IPS-NIHi7 (cell line): ENCODE data around the gene WRAP73.
A peak's percentile ranks its signal among the peaks of the same experiment; 100 is the strongest.

Experiments used
- DNase-seq: peaks from one replicate; pipeline ENCODE4 v3.0.0; 2012; ENCODE audit warnings: mixed read lengths; ENCODE audit errors: extremely low spot score

WRAP73 gene, protein sequence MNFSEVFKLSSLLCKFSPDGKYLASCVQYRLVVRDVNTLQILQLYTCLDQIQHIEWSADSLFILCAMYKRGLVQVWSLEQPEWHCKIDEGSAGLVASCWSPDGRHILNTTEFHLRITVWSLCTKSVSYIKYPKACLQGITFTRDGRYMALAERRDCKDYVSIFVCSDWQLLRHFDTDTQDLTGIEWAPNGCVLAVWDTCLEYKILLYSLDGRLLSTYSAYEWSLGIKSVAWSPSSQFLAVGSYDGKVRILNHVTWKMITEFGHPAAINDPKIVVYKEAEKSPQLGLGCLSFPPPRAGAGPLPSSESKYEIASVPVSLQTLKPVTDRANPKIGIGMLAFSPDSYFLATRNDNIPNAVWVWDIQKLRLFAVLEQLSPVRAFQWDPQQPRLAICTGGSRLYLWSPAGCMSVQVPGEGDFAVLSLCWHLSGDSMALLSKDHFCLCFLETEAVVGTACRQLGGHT

DNA sequence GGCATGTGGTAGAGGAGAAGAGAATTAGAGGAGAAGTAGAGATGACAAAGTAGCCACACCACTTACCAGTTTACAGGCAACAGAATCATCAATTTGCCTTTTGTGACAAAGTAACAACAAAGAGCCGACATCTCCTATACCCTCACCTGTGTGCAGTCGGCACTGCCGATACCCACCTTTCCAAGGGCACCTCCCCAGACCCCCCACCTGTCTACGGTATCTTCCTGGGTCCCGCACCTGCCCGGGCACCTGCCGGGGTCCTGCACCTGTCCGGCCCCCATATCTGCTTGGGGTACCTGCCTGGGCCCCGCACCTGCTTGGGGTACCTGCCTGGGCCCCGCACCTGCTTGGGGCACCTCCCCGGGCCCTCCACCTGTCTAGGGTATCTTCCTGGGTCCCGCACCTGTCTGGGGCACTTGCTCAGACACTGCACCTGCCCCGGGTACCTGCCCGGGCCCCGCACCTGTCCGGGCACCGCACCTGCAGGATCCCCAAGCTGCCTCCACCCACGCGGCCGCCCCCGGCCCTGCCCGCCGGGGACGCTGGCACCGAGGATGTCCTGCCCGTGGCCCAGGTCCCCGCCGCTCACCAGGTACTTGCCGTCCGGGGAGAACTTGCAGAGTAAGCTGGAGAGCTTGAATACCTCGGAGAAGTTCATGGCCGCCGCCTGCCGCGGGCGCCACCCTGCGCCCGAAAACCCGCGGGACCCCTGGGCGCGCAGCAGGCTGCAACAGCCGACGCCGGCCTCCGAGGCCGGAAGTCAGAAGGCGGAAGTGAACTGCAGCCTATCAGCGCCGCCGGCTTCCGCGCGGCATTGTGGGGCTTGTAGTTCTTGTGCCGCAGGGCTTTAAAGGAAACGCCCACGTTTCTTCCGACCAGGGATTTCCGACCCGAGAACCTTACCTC is at the start of gene WRAP73:
Gene WRAP73 (minus strand): TSS at position 762 of the 906 bp plus-strand sequence. CDS start 104 bp downstream, at position 658.
- DNase-seq = peak; percentile 93

DNA sequence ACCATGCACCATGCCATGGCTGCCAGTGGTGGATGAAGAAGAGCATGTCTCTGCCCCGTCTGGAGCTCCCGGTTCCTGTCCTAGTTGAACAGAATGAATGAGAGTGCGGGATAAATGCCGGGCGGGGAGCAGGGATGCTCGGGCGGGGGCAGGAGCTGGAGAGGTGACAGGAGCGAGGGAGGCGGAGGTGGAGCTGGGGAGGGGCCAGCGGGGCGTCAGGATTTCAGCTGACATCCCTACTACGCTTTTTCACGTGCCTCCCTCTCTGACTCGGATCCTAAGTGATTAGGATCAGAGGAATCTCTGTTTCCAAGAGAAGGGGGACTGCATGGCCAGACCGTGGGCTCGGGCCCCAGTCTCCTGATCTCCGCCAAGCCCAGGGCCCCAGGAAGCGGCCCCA is 49.7 kb upstream of the WRAP73 start:
- no peak for DNase-seq

DNA sequence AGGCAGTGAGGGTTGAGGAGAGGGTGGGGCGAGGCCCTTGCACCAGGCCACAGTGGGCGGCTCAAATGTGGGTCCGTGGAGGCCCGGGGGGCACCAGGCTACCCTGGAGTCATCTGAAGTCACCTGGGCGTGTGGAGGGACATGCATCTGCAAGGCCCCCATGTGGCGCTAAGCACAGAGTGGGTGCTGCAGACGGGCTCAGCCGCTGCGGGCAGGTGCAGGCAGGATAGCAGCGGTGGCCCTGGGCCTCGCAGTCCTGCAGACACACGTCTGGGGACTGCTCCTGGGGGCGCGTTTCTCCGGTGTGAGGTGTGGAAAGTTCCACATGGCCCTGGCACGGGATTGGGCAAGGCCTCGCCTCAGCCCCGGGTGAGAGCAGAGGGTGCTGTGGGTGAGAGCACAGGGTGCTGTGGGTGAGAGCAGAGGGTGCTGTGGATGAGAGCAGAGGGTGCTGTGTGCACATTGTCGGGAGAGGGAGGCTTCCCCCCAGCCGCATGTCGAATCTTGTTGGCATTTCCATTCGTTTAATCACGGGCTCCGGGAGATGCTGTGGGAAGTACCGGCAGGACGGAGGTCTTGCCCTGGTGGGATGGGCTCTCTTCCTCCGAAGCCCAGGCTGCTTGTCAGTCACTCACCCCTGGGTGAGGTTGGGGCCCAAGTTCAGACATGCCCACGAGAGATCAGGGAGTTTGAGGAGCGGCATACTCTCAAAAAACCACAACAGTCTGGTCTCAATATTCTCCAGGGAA is 48.9 kb upstream of the WRAP73 start:
- no peak for DNase-seq

DNA sequence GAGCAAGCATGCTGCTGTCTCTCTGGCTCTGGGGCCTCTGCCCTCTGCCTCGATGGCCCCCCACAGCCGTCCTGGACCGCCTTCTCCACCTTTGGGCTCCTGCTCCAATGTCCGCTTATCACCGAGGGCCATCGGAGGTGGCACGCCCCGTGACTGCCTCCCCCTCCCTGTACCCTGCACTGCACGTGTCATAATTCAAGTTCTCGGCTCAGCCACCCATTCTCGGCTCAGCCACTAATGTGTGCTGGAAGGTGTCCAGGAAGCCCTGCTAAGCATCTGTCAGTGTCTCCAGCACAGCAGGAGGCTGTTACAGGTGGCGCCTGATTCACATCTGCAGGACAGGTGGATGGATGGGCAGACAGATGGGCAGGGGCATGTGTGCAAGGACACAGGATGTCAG is 47.9 kb upstream of the WRAP73 start:
- no peak for DNase-seq

DNA sequence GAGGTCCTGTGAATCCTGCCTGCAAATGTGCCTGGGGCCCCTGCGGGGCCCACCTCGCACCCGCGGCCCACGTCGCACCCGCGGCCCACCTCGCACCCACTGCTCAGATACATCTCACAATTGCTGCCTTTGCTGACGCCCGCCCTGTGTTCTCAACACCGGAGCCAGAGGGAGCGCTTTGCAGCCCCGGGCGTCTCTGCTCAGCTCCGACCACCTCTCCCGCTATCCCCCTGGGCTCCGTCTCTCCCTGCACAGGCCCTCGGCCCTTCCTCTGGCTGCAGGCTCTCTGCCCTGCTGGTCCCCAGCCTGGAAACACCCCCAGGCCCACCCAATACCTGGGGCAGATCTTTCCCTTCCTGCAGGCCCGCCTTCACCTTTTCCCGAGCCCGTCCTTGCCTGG is 47.2 kb upstream of the WRAP73 start:
- DNase-seq = no peak

DNA sequence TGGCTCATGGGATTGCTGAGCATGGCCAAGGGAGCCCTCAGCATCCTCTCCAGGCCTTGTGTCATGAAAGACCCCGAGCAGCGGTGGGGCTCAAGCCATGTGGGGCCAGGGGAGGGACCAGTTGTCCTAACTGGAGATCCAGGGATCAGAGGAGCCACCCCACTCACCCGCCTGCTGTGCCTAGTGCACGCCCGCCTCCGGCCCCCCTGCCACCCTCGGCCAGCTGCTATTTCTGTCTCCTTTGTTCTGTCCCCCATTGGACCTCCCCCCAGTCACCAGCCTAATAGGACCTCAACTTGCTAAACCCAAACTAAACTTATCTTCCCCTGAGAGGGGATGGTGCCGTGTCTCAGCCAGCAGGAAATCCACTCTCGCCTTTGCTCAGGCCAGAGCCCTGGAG is 46.8 kb upstream of the WRAP73 start:
- DNase-seq = no peak

DNA sequence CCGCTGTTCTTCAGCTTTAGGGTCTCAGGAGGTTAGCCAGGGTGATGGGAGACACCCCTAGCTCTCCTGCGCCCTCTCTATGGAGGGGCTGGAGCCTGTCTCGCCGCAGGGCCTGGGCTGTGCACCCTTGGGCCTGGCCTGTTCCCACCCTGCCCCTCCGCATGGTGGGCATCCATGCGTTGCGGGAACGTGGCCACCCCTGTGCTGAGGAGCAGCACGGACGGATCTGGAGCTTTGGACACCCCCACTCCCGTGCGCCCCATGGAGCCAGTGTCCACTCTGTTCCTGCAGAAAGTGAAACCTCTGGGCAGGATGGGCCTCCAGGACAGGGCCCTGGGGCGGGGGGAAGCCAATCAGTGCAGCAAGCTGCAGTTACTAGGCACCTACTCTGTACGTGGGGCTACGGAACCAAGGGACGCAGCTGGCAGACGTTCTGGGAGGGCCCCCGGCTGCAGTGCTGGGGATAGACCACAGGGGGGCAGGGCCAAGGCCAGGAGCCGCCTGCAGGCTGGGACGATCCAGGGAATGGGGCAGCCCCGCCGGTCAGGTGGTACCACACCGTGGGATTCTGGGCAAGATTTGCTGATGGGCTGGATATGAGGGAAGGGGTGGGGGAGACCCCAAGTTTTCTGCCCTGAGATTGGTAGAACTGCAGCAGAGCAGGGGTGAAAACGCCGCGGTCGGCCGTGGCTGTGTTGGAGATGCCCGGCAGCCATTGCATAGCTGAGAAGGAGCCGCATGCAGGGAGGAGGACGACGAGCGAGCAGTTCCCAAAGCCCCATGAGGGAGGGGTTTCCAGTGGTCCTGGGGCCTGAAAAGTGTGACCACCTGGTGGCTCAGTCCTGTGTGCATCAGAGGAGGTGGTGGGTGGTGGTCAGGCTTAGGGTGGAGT is 45.7 kb upstream of the WRAP73 start:
- DNase-seq = peak; percentile 92

DNA sequence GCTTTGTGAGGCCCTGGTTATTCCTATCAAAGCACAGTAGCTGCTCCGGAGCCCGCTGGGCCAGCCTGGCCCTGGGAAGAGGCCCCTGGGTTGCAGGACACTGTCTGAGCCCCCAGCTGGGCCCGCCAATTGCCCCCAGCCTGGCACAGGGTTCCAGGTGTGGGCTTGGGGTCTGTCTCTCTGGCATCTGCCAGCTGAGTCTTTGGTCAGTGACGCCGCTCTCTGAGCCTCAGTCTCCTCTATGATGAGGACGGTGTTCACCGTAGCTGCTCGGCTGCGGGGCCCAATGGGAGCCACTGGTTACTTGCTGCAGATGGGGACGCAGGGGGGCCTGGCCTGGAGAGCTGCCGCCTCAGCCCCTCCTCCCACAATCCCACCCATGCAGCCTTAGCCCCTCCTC is 43.4 kb upstream of the WRAP73 start:
- DNase-seq = no peak

DNA sequence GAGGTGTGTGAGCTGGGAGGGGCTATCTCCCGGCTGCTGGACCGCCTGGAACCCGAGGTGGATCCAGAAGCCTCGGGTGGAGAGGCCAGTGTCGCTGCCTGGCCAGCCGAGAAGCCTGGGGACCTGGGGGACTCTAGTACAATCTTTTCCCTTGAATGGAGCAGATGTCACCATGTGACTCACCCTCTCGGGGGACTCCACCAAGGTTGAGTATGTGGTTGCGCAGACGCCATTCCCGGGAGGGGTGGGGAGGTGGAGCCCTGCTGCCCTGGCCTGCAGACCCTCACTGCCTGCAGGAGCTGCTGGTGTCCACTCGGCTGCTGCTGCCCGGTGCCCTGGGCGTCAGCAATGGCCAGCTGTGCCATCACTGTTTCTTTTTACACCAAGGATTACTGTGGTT is 42.7 kb upstream of the WRAP73 start:
- no peak for DNase-seq

DNA sequence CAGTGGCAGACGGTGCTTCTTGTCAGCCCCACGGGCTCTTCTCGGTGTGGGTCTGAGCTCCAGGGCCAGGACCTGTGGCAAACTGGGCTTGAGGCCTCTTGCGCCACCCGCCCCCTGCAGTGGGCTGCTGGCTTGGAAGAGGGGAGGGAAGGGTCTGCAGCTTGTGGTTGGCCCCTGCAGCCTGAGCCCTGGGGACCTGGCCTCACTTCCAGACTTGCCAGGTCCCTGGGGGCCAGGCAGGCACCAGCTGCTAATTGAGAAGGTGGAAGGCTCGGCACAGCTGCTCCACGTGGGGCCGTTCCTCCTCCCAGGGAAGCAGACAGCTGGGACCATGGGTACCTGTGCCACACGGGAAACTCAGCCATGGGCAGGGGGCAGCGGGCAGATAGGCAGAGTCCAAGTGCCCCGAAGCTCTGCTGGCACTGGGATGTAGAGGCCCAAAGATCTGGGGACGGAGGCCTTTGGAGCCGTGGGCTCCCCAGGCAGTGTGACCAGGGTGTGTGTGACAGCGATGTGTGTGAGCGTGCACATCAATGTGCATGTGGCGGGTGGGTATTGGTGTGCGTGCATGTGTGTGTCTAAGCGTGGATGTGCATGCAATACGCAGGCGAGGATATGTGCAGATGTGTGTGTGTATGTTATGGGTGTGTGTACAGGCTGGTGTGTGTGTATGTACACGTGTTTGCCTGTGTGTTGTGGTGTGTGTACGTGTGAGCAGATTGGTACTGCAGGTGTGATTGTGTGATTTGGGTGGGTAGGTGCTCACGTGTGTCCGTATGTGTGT is 41.7 kb upstream of the WRAP73 start:
- DNase-seq = no peak

DNA sequence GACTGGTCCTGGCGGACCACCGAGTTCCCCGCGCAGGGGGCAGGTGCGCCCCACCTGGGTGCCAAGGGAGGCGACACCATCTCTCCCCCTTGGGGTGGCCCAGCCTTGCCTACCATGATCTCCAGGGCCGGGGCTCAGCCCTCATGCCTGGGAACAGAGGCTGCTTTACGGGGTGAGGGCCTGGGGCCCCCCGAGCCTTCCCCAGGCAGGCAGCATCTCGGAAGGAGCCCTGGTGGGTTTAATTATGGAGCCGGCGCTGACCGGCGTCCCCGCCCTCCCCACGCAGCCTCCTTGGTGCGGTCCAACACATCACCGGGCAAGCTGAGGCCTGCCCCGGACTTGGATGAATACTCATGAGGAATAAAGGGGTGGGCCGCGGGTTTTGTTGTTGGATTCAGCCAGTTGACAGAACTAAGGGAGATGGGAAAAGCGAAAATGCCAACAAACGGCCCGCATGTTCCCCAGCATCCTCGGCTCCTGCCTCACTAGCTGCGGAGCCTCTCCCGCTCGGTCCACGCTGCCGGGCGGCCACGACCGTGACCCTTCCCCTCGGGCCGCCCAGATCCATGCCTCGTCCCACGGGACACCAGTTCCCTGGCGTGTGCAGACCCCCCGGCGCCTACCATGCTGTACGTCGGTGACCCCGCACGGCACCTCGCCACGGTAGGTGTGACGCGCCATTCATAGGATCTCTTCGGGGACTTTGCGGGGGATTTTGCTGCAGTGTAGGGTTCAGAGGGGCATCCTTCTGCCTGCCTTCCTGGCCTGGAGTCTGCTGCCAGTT is 40.6 kb upstream of the WRAP73 start:
- DNase-seq = no peak

DNA sequence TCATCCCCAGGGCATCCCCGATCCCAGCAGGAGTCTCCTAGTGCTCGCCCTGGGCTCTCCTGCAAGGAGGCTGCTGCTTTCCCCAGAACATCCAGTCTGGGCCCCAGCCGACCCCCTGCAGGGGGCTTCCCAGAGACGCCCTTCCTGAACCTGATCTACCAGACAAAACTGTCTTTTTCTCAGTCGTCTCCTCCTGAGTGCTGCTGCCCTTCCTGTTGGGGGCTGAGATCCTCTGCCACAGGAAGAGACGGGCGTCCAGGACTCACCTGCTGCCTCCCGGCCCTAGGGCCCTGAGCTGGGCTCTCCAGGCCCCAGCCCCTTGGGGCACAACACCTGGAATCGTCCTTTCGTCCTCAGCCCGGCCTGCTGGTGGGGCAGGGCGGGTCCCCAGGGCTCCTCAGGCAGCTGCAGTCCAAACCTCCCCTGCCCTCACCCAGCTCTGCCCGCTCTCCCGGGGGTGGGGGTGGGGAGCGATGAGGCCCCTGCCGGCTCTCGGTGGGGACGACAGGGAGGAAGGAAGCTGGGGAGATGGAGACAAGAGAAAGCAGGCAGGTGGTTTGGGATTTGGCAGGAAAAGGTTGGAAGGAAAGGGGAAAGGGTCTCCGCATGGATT is 39.3 kb upstream of the WRAP73 start:
- DNase-seq = no peak

DNA sequence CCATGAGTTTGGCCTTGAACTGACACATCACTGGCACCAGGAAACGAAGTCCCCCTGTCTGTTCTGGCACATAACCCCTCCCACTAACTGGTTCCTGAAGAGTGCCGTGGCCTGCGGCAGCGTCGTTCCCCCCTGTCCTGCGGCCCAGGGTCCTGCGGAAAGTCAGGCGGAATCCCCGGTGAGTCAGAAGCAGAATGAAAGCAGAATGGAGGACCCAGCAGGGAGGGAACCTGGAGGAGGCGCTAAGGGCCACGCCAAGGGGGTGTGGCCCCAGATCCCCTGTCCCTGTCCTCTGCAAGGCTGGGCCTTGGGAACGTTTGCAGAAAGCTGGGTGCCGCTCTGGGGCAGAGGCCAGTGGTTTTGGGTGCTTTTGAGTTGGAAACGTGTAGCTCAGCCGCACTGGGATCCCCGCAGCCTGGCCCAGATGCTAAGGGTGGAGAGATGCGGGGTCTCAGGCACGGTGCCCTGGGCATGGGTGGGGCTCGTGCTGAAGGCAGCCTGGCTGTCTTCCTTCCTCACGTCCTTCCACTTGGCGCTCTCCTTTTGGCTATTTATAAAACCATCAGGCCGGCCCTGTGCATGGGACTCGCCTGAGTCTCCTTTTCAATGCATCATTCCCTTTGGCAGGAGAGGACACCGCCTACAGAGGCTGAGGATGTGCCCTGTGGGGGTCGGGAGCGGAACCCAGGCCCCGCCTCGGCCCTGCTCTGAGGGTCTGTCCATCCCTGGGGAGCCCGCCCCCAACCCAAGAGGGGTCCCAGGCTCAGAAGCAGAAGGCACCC is 38.6 kb upstream of the WRAP73 start:
- DNase-seq = peak; percentile 76

DNA sequence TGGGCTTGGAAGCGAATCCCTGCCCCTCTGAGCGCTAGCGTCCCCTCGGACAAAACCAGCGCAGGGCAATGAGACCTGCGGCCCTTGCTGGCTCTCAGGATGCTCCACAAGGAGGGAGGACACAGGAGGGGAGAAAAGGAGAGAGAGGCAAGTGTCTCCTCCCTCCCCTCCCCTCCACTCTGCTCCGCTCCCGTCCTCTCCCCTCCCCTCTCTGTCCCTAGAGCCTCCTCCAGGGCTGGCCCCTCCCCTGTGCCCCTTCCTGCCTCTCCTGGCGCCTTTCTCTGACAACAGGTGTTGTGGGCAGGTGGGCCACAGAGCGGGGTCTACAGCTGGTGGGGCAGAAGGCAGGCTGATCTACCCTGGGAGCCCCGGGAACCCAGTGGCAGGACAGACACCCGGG is 37.6 kb upstream of the WRAP73 start:
- no peak for DNase-seq

DNA sequence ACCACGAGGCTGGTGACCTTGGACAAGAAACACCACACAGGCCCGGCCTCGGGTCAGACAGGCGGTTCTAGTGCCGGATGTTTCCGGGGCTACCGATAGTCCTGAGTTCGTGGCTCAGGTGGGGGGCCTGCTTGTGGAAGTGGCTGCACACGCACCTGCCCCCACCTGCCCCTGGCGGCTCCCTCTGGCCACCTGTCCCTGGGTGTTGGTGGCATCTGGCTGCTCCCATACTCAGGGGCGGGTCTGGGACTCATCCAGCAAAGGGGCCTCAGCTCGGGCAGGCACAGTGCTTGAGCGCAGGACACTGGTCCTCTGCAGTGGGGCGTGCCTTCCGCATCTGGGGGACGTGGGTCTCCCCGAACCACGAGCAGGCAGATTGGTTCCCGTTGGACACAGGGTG is 36.0 kb upstream of the WRAP73 start:
- DNase-seq = no peak

DNA sequence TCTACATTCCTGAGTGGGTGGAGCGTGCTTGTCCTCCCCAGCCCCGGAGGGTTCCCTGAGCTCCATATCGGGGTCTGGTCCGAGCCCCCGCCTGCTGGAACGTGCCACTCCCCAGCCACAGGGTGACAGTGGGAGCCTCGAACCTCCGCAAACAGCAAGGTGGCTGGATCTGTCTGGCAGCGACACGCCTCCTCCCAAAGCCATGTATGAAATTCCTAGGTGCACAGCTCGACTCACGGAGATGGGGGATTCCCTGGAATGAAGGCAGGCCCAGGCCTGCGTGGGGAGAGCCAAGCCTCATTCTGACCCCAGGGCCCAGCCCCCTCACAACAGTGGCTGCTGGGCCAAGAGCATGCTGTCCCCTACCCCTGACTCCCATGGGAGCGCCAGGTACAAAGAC is 35.3 kb upstream of the WRAP73 start:
- DNase-seq = no peak

DNA sequence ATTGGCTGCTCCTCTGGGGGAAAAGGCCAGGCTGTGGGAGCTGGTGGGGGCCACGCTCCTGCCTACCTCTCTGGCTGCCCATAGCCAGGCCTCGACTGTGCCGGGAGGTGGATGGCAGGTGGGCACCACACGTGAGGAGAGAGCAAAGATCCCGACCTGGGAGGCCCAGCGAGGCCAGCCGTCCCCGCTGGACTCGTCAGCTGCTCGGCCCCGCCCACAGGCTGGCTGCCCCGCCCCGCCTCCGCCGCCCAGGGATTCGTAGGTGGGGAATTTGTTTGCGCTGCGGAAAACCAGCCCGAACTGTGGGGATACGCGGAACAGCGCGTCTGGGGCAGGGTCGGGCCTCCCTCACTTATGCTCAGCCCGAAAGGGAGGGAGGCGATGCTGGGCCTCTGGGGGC is 34.1 kb upstream of the WRAP73 start:
- DNase-seq = peak; percentile 82

DNA sequence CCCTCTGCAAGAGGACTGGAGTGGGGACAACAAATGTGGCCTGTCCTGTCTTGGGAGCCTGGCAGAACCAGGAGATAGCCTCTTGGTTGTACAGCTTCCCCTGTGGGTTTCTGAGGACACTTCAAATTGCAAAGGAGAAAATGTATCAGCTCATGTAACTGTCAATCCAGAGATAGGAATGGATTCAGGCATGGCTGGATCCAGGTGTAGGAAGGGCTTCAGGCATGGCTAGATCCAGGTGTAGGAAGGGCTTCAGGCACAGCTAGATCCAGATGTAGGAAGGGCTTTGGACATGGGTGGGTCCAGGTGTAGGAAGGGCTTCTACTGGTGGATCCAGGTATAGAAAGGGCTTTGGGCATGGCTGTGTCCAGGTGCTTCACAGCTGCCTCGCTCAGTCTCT is 33.3 kb upstream of the WRAP73 start:
- no peak for DNase-seq
